BLaER1 treated with 17β-estradiol and CSF1 and Interleukin-3, amounts not matched to agents 10 nM and 100 nM (cell line): Measurements from ENCODE around the gene HK2.
A peak's percentile ranks its signal among the peaks of the same experiment; 100 is the strongest.
"Not testable (repeated sequence)": the region's sequence is repeated elsewhere in the genome, so short reads cannot be mapped to it uniquely, and the experiment has no call there.

ENCODE experiments used
- H3K27ac ChIP-seq, 11 experiments: shearing (Covaris generic); formaldehyde crosslinking; 2 replicates each; pipeline ENCODE4 v1.8.1; 2022
- H3K27me3 ChIP-seq, 11 experiments: shearing (Covaris generic); formaldehyde crosslinking; 2 replicates each; pipeline ENCODE4 v1.8.1; 2022
- H3K36me3 ChIP-seq, 11 experiments: shearing (Covaris generic); formaldehyde crosslinking; 2 replicates each; pipeline ENCODE4 v1.8.1; 2022
- H3K4me1 ChIP-seq, 10 experiments: shearing (Covaris generic); formaldehyde crosslinking; 2 replicates each; pipeline ENCODE4 v1.8.1; 2022
- H3K4me2 ChIP-seq, 11 experiments: shearing (Covaris generic); formaldehyde crosslinking; 2 replicates each; pipeline ENCODE4 v1.8.1; 2022
- H3K4me3 ChIP-seq, 10 experiments: shearing (Covaris generic); formaldehyde crosslinking; 2 replicates each; pipeline ENCODE4 v1.8.1; 2022
- H3K9ac ChIP-seq, 11 experiments: shearing (Covaris generic); formaldehyde crosslinking; 2 replicates each; pipeline ENCODE4 v1.8.1; 2022
- H3K9me3 ChIP-seq, 11 experiments: shearing (Covaris generic); formaldehyde crosslinking; replicated peaks in 1 of 11; 2 replicates each; pipeline ENCODE4 v1.8.1; 2022
- H4K20me1 ChIP-seq, 11 experiments: shearing (Covaris generic); formaldehyde crosslinking; 2 replicates each; pipeline ENCODE4 v1.8.1; 2022
- Cebpa-rat ChIP-seq, 11 experiments: shearing (Covaris generic); IDR thresholded peaks; 2 replicates each; pipeline ENCODE4 v1.8.1; 2022

HK2 gene

DNA sequence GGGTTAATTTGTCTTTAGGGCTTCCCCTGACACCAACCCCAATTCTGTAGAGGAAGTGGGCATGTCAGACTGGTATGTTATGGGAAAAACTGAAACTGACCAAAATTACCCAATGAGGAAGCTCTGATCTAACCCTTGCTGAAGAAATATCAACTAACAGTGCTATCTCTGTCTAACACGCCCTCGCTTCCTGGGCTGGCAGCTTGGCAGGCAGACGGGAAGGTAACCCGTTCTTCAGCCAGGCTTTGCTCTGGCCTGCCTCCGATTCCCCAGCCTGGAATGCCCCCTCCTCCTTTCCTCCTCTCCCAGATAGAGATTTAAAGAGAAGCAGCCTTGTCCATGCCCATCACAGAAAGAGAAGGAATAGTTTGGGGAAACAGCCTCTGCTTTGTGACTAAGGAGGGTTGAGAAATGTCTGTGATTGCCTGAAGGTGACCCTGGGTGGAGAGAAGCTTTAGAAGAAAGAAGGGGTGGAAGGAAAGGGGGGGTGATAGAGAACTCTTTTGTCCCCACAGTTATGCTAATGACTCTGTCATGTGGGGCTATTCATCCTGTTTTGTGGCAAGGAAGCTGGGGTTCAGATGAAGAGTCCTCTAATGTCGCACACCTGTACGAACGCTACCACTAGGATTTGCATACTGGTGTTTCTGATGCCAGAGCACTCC lies 15.4 kb downstream of the HK2 start:
- peaks cover 68 to 94% (median 88%) of the 10 kb centered on the region in 10 experiments for H3K4me1 ChIP-seq
- peaks cover 57 to 100% (median 97%) of the 10 kb centered on the region in 11 experiments; a peak in 21 of 22 replicates for H4K20me1 ChIP-seq
- peak in 8 of 11 experiments; percentile 55 to 79 (median 68); a peak in 8 of 22 replicates for TF ChIP-seq Cebpa-rat (IDR thresholded peaks at IDR 0.05)
- H3K9ac ChIP-seq, result peak overlapping the region; percentile 74 to 85 (median 79)
- peak overlapping the region in 9 of 10 experiments; percentile 38 to 64 (median 47); a peak in 18 of 20 replicates for H3K4me3 ChIP-seq
- H3K4me2 ChIP-seq, result peak overlapping the region; percentile 87 to 98 (median 95)
- H3K36me3 ChIP-seq, result peaks cover 9 to 61% (median 49%) of the 10 kb centered on the region in 11 experiments
- no peaks in the 10 kb centered on the region for H3K27me3 ChIP-seq
- H3K9me3 ChIP-seq, result no peaks in the 10 kb centered on the region
- H3K27ac ChIP-seq, result peak overlapping the region; percentile 81 to 95 (median 91)

DNA sequence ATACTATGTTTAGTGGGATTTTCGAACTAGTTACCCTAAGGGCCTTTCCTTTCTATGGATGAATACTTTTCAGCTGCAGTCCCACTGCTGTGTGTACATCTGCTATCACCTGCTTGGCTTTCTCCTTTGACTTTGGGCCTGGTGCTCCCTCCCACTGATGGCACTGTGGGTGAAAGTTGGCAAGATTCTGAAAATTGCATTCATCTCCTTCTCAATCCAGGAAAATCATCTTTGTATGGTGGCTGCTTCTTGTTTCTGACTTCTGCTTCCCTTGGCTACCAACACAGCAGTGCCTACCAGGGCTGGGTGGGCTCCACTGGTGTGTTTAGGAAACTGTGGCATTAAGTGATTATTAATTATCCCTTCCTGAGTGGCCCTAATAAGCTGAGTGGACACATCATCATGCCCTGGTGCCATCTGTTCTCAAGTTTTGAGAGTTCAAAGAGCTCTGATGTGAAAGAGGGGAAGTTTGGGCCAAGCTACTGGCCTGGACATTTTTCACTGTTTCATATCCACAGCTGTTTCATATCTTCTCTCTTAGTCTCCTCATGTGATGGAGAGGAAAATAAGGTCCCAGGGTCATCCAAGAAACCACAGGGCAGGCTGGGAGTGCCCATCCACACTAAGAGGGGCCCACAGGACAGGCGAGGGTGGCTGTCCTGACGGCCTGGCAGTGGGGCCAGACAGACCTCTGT lies 16.7 kb downstream of the HK2 start:
- Histone ChIP-seq H3K4me3 (peak overlapping the region in 4 of 10 experiments; percentile 4 to 64 (median 51); a peak in 4 of 20 replicates), H3K9ac (peak overlapping the region in 10 of 11 experiments; percentile 74 to 85 (median 80); a peak in 17 of 22 replicates), H3K4me2 (peak overlapping the region; percentile 87 to 98 (median 95)), H3K27me3 (no peaks in the 10 kb centered on the region), H3K9me3 (no peaks in the 10 kb centered on the region), H3K36me3 (peaks cover 21 to 65% (median 60%) of the 10 kb centered on the region in 11 experiments), H4K20me1 (peaks cover 55 to 100% (median 96%) of the 10 kb centered on the region in 11 experiments; a peak in 20 of 22 replicates), H3K27ac (peak overlapping the region; percentile 81 to 95 (median 91); a peak in 21 of 22 replicates), H3K4me1 (peaks cover 55 to 88% (median 78%) of the 10 kb centered on the region in 10 experiments)
- no peak for TF ChIP-seq Cebpa-rat (IDR thresholded peaks at IDR 0.05)

DNA sequence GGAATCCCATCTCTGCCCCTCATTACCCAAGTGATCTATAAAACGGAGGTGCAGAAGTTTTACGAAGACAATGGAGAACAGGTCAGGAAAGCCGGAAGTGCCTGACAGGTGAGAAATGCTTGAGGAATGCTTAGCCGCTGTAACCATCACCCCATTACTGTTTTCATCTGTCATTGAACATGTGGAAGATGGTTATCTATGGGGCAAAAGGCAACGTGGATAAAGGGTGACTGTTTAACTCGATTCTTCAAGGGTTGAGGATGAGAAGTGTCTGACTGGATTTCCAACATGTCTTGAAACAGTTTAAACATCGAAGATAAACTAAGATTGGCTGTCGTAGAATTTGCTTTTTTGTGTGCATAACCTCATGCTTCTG lies 17.3 kb downstream of the HK2 start:
- no peak for TF ChIP-seq Cebpa-rat (IDR thresholded peaks at IDR 0.05)
- peak overlapping the region; percentile 87 to 98 (median 95); a peak in 21 of 22 replicates for H3K4me2 ChIP-seq
- peaks cover 55 to 100% (median 96%) of the 10 kb centered on the region in 11 experiments; a peak in 18 of 22 replicates for H4K20me1 ChIP-seq

DNA sequence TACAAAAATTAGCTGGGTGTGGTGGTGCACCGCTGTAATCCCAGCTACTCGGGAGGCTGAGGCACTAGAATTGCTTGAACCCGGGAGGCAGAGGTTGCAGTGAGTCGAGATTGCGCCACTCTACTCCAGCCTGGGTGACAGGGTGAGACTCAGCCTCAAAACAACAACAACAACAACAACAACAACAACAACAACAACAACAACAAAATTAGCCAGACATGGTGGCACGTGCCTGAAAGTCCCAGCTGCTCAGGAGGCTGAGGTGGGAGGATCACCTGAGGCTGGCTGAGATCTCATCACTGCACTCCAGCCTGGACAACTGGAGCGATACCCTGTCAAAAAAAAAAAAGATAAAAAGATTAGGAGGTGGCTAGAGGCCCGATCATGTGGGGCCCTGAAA lies 19.4 kb downstream of the HK2 start:
- not testable (repeated sequence) for H3K9me3 ChIP-seq, H3K4me3 ChIP-seq, H3K27me3 ChIP-seq, H3K9ac ChIP-seq
- Histone ChIP-seq H3K27ac (peak overlapping the region in 6 of 11 experiments; percentile 89 to 95 (median 92); a peak in 6 of 22 replicates), H4K20me1 (peaks cover 65 to 100% (median 88%) of the 10 kb centered on the region in 11 experiments; a peak in 18 of 22 replicates), H3K36me3 (peaks cover 46 to 80% (median 75%) of the 10 kb centered on the region in 11 experiments), H3K4me2 (peak overlapping the region in 3 of 11 experiments; percentile 25 to 95 (median 25); a peak in 3 of 22 replicates), H3K4me1 (peaks cover 28 to 88% (median 62%) of the 10 kb centered on the region in 10 experiments)

More for the DNA sequence above, 17.3 kb downstream of the HK2 start:
- H3K9me3 ChIP-seq, result no peaks in the 10 kb centered on the region
- no peak overlapping the region for H3K4me3 ChIP-seq
- no peaks in the 10 kb centered on the region for H3K27me3 ChIP-seq
- peaks cover 27 to 65% (median 60%) of the 10 kb centered on the region in 11 experiments for H3K36me3 ChIP-seq
- H3K27ac ChIP-seq, result peak overlapping the region; percentile 81 to 95 (median 91); a peak in 21 of 22 replicates
- peaks cover 50 to 88% (median 75%) of the 10 kb centered on the region in 10 experiments for H3K4me1 ChIP-seq
- H3K9ac ChIP-seq, result peak overlapping the region in 8 of 11 experiments; percentile 74 to 85 (median 80); a peak in 10 of 22 replicates

DNA sequence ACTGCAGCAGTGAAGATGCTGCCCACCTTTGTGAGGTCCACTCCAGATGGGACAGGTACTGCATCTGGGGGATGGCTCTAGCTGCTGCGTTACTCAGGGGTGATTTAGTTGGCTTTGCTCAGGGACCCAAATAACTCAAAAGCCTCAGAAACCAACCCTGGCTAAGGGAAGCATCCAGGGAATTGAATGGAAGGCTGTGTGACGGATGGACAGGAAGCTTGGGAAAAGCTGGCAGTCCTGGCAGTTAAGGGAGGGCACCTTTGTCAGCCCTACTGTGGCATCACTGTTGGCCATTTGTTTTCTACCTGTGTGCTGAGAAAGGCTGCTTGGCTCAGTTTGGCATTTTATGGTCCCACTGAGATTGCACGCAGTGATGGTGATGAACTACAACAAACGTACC lies 20.5 kb downstream of the HK2 start:
- H3K9ac ChIP-seq, result no peak overlapping the region
- H3K27ac ChIP-seq, result no peak overlapping the region
- no peaks in the 10 kb centered on the region for H3K27me3 ChIP-seq
- H3K36me3 ChIP-seq, result peaks cover 57 to 91% (median 86%) of the 10 kb centered on the region in 11 experiments
- TF ChIP-seq Cebpa-rat (IDR thresholded peaks at IDR 0.05), result no peak
- H3K4me2 ChIP-seq, result no peak overlapping the region
- H3K4me3 ChIP-seq, result no peak overlapping the region
- H4K20me1 ChIP-seq, result peaks cover 75 to 100% (median 91%) of the 10 kb centered on the region in 11 experiments; a peak in 19 of 22 replicates
- peaks cover 17 to 83% (median 54%) of the 10 kb centered on the region in 10 experiments for H3K4me1 ChIP-seq
- no peaks in the 10 kb centered on the region for H3K9me3 ChIP-seq

DNA sequence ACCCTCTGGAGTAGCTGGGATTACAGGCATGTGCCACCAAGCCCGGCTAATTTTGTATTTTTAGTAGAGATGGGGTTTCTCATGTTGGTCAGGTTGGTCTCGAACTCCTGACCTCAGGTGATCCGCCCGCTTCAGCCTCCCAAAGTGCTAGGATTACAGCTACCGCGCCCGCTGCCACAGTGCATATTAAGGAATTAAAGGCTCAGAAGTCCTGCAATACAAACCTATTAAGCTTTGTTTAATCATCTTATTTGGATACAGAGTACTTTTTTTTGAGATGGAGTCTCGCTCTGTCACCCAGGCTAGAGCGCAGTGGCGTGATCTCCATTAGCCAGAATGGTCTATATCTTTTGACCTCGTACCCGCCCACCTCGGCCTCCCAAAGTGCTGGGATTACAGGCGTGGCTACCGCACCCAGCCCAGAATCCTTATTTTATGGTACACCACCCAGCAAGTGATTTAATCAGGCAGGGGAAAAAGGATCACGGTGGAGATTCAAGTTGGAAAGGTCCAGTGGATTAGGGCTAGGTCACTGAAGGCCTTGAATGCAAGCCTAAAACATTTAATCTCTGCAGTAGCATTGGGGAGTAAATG lies 21.3 kb downstream of the HK2 start:
- H3K9me3 ChIP-seq, H3K27me3 ChIP-seq, H3K27ac ChIP-seq, H3K4me3 ChIP-seq, H3K4me2 ChIP-seq, H3K9ac ChIP-seq: not testable (repeated sequence)
- peaks cover 9 to 75% (median 46%) of the 10 kb centered on the region in 10 experiments for H3K4me1 ChIP-seq
- peaks cover 76 to 99% (median 87%) of the 10 kb centered on the region in 11 experiments; a peak in 19 of 22 replicates for H4K20me1 ChIP-seq
- peaks cover 61 to 96% (median 92%) of the 10 kb centered on the region in 11 experiments for H3K36me3 ChIP-seq

DNA sequence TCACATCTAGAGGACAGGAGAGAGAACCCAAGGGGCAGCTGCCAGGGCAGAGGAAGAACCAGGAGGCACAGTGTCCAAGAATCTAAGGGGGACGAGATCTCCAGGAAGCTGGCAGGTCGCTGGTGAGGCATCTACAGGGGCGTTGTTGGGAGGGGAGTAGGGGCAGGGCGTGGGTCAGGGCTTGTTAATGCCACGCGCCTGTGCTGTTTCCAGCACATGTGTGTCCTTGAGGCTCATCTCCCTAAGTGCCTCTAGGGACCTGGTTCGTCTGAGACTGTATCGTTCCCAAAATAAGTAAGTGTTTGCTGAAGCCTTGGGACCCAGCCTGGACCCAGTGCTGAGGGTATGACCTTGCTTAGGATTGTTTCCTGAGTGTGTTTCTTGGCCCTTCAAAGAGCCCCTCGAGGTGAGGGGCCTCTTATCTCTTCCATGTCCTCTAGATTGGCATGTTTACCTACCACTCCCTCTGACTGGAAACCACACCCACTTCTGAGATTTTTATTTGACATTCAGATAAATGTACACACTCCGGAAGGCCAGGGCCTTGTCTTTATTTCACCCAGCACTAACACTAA lies 22.2 kb downstream of the HK2 start:
- Histone ChIP-seq H4K20me1 (peaks cover 72 to 99% (median 93%) of the 10 kb centered on the region in 11 experiments; a peak in 20 of 22 replicates), H3K27ac (peak overlapping the region in 4 of 11 experiments; percentile 12 to 27 (median 22); a peak in 6 of 22 replicates), H3K4me2 (no peak overlapping the region; a peak in 1 of 22 replicates)

DNA sequence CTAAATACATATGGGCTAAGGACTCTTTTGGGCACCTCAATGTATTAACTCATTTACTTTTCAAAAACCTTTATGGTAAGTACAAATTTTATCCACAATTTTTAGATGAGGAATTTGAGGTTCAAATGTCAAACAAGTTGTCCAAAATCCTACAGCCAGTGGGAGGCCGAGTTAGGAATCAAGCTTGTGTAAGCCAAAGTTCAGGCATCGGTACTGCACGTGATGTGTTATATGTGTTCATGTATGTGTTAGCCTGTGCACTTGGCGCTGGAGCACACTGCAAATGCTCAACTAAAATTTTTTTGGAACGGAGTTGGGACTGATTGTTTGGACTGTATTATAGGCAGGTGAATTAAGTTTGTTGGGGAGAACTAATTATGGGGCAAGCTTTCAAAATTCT lies 22.7 kb downstream of the HK2 start:
- Histone ChIP-seq H3K27ac (no peak overlapping the region; a peak in 1 of 22 replicates), H3K27me3 (no peaks in the 10 kb centered on the region), H3K9ac (no peak overlapping the region; a peak in 1 of 22 replicates), H3K4me3 (no peak overlapping the region), H3K4me2 (0 out of 22 replicates have a peak overlapping the region, but pooled peaks of 1 of the 11 experiments have one; percentile 17), H3K36me3 (peaks cover 72 to 99% (median 97%) of the 10 kb centered on the region in 11 experiments), H3K9me3 (no peaks in the 10 kb centered on the region), H3K4me1 (peaks cover 0 to 72% (median 32%) of the 10 kb centered on the region in 10 experiments; a peak in 14 of 20 replicates), H4K20me1 (peaks cover 70 to 99% (median 89%) of the 10 kb centered on the region in 11 experiments; a peak in 20 of 22 replicates)
- no peak for TF ChIP-seq Cebpa-rat (IDR thresholded peaks at IDR 0.05)

More for the DNA sequence above, 22.2 kb downstream of the HK2 start:
- no peak overlapping the region for H3K4me3 ChIP-seq
- 0 out of 22 replicates have a peak overlapping the region, but pooled peaks of 1 of the 11 experiments have one; percentile 2 for H3K9ac ChIP-seq
- H3K4me1 ChIP-seq, result peaks cover under 1 to 72% (median 37%) of the 10 kb centered on the region in 10 experiments; a peak in 19 of 20 replicates
- no peak for TF ChIP-seq Cebpa-rat (IDR thresholded peaks at IDR 0.05)
- H3K9me3 ChIP-seq, result no peaks in the 10 kb centered on the region
- H3K36me3 ChIP-seq, result peaks cover 67 to 99% (median 97%) of the 10 kb centered on the region in 11 experiments
- H3K27me3 ChIP-seq, result no peaks in the 10 kb centered on the region
